Activated naive CD4-positive, alpha-beta T cell treated with anti-CD3 and anti-CD28 coated beads, Interleukin-2, amount 50 U/mL, for 72 hours (primary cell): ENCODE results near the gene GSTM1. TPM values are rescaled to one million over a fixed set of nuclear protein-coding genes. Genes with fewer than 3 reads are reported as not detected.
"Not testable (repeated sequence)": the region's sequence is repeated elsewhere in the genome, so short reads cannot be mapped to it uniquely, and the experiment has no call there.

Experiments used
- ATAC-seq, 2 donors: fragments of 150-1000 bp; cut with Tn5 transposase; 2 replicates each; pipeline ENCODE4 v1.10.0; 2021; ENCODE audit warnings: mild to moderate bottlenecking in 2 of 2, moderate library complexity in 2 of 2
- DNase-seq, 2 donors: peaks; one replicate each; pipeline ENCODE4 v3.0.0; 2021 to 2022; ENCODE audit warnings: low spot score in 2 of 2
- H3K27ac Mint-ChIP-seq, 2 donors: one replicate each; pipeline ENCODE4 v1.8.0; 2022; ENCODE audit warnings: mild to moderate bottlenecking in 2 of 2, mixed read lengths in 2 of 2
- H3K36me3 Mint-ChIP-seq, 2 donors: one replicate each; pipeline ENCODE4 v1.8.0; 2022; ENCODE audit warnings: mixed read lengths in 2 of 2
- H3K9me3 Mint-ChIP-seq, 2 donors: one replicate each; pipeline ENCODE4 v1.8.0; 2022; ENCODE audit warnings: mixed read lengths in 2 of 2
- total RNA-seq, 2 donors: library from RNA; stranded (reverse); gene quantifications; one replicate each; pipeline ENCODE4 v1.2.3, GENCODE V29; 2022

Gene GSTM1
- total RNA-seq, 2 donors from 2014 or later = 129 TPM; not detected in 1

DNA sequence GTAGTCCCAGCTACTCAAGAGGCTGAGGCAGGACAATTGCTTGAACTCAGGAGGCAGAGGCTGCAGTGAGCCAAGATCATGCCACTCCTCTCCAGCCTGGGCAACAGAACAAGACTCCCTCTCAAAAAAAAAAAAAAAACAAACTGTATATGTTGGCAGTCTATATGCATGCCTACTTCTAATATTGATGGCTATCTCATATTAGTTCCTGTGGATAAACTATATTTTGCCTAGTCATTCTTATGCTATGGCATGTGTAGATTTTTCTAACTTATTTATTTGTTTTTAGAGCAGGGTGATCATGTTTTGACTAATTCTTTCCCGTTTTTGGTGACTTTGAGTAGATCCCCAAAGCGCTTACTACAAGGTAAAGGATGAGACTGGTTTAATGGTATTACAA lies 9.0 kb upstream of the GSTM1 start:
- not testable (repeated sequence) for ATAC-seq, H3K27ac Mint-ChIP-seq, DNase-seq, H3K36me3 Mint-ChIP-seq, H3K9me3 Mint-ChIP-seq

- not testable (repeated sequence) for DNase-seq, H3K9me3 Mint-ChIP-seq, ATAC-seq, H3K27ac Mint-ChIP-seq
- H3K36me3 Mint-ChIP-seq = peaks cover 0 to 15% of the 10 kb centered on the region in 2 donors
Observed at GRCh38 chr1:109684777-109685176, 2.8 kb upstream of the GSTM1 start.

- not testable (repeated sequence) for DNase-seq, ATAC-seq, H3K9me3 Mint-ChIP-seq, H3K27ac Mint-ChIP-seq
- H3K36me3 Mint-ChIP-seq = peaks cover 0 to 22% of the 10 kb centered on the region in 2 donors
Observed at GRCh38 chr1:109685399-109685798, 2.2 kb upstream of the GSTM1 start.

- H3K9me3 Mint-ChIP-seq, H3K27ac Mint-ChIP-seq, DNase-seq, ATAC-seq: not testable (repeated sequence)
- peaks cover 0 to 26% of the 10 kb centered on the region in 2 donors for H3K36me3 Mint-ChIP-seq
Observed at GRCh38 chr1:109685890-109686289, 1.7 kb upstream of the GSTM1 start.

- ATAC-seq = peak in 1 of 2 donors; percentile 6
- peak overlapping the region in 1 of 2 donors; percentile 90 for H3K27ac Mint-ChIP-seq
- peaks cover 0 to 27% of the 10 kb centered on the region in 2 donors for H3K36me3 Mint-ChIP-seq
- not testable (repeated sequence) for H3K9me3 Mint-ChIP-seq, DNase-seq
Observed at GRCh38 chr1:109687109-109687508, 508 bp upstream of the GSTM1 start.

DNA sequence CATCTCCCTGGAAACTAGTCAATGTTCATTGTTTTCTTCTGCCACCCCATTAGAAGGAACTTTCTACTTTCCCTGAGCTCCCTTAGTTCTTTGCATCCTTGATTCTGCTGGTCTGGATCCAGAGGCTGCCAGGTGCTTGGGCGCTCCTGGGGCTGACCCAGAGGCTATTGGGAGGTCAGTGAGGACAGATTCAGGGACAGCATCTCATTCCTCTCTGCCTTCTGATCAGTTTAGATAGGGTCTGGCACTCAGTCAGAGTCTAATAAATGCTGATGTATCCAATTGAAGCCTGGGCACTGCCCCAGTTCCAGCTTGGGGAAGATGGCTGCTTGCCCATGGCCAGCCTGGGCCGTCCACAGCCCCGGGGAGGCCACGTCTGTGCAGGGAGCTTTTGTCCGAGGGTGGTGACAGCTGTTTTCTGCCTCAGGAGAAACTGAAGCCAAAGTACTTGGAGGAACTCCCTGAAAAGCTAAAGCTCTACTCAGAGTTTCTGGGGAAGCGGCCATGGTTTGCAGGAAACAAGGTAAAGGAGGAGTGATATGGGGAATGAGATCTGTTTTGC lies 2.3 kb downstream of the GSTM1 start:
- peaks cover 0 to 24% of the 10 kb centered on the region in 2 donors for H3K36me3 Mint-ChIP-seq
- no peak for DNase-seq
- H3K27ac Mint-ChIP-seq = peak overlapping the region in 1 of 2 donors; percentile 57
- ATAC-seq = no peak
- H3K9me3 Mint-ChIP-seq = peaks cover 0 to 3% of the 10 kb centered on the region in 2 donors

GRCh38 chr1:109691759-109692158 lies 4.1 kb downstream of the GSTM1 start:
- ATAC-seq = no peak
- peaks cover 0 to 21% of the 10 kb centered on the region in 2 donors for H3K36me3 Mint-ChIP-seq
- no peaks in the 10 kb centered on the region for H3K9me3 Mint-ChIP-seq

GRCh38 chr1:109694400-109694799 lies 6.8 kb downstream of the GSTM1 start:
- DNase-seq, ATAC-seq, H3K27ac Mint-ChIP-seq, H3K9me3 Mint-ChIP-seq: not testable (repeated sequence)
- peaks cover 0 to 15% of the 10 kb centered on the region in 2 donors for H3K36me3 Mint-ChIP-seq

More at GRCh38 chr1:109691759-109692158, 4.1 kb downstream of the GSTM1 start:
- no peak for DNase-seq
- peak overlapping the region in 1 of 2 donors; percentile 45 for H3K27ac Mint-ChIP-seq

DNA sequence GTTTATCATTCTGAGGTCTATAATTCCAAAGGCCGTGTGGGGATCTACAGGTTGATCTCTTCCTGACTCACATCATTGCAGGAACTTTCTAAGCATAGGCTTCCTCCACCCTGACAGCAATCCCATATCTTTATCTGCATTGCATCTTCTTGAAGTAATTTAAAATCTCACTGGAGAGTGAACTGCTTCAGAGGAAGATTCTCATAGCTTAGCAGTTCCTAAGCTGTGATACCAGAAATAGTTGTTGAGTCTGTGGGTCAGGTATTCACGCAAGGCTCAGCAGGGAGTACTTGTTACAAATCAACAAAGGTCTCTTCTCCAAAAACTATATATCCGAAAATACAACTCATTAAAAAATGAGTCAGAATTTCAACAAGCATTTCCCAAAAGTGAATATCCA lies 7.5 kb downstream of the GSTM1 start:
- not testable (repeated sequence) for DNase-seq, H3K27ac Mint-ChIP-seq, ATAC-seq, H3K36me3 Mint-ChIP-seq, H3K9me3 Mint-ChIP-seq

DNA sequence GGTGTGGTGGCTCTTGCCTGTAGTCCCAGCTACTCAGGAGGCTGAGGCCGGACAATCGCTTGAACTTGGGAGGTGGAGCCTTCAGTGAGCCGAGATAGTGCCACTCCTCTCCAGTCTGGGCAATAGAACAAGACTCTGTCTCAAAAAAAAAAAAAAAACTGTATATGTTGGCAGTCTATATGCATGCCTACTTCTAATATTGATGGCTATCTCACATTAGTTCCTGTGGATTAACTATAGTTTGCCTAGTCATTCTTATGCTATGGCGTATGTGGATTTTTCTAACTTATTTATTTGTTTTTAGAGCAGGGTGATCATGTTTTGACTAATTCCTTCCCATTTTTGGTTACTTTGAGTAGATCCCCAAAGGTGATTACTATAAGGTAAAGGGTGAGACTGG lies 9.4 kb downstream of the GSTM1 start:
- no peak overlapping the region for H3K27ac Mint-ChIP-seq
- no peak for DNase-seq
- H3K36me3 Mint-ChIP-seq = no peaks in the 10 kb centered on the region
- H3K9me3 Mint-ChIP-seq = no peaks in the 10 kb centered on the region
- no peak for ATAC-seq

DNA sequence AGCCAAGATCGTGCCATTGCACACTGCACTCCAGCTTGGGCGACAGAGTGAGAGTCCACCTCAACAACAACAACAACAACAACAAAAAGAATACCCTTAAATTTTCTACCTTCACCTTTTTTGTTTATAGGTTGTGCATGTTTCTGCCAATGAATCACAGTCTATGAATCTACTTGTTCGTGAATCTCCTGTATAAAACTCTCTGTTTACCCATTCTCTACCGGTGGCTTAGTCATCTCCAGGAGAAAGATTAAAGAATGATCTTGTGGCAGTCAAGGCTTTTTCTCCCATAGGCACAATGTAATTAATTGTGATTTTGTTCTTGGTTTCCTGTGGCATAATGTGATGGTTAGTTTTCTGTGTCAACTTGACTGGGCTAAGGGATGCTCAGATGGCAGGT lies 10.2 kb downstream of the GSTM1 start:
- not testable (repeated sequence) for H3K36me3 Mint-ChIP-seq, DNase-seq, H3K9me3 Mint-ChIP-seq, H3K27ac Mint-ChIP-seq, ATAC-seq

DNA sequence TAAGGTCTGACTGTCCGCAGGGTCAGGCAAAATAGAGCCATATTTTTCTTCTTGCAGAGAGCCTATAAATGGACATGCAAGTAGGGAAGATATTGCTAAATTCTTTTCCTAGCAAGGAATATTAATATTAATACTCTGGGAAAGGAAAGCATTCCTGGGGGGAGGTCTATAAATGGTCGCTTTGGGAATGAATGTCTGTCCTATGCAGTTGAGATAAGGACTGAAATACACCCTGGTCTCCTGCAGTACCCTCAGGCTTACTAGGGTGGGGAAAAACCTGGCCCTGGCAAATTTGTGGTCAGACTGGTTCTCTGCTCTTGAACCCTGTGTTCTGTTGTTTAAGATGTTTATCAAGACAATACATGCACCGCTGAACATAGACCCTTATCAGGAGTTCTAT lies 15.3 kb downstream of the GSTM1 start:
- not testable (repeated sequence) for DNase-seq, ATAC-seq, H3K9me3 Mint-ChIP-seq, H3K36me3 Mint-ChIP-seq, H3K27ac Mint-ChIP-seq

- peaks cover 0 to 1% of the 10 kb centered on the region in 2 donors for H3K9me3 Mint-ChIP-seq
- peaks cover under 1 to 3% of the 10 kb centered on the region in 2 donors for H3K36me3 Mint-ChIP-seq
- no peak for DNase-seq
- ATAC-seq = no peak
- no peak overlapping the region for H3K27ac Mint-ChIP-seq
Observed at GRCh38 chr1:109704173-109704572, 16.6 kb downstream of the GSTM1 start.

GRCh38 chr1:109705411-109705810 lies 17.8 kb downstream of the GSTM1 start:
- peaks cover 6 to 8% of the 10 kb centered on the region in 2 donors for H3K36me3 Mint-ChIP-seq

DNA sequence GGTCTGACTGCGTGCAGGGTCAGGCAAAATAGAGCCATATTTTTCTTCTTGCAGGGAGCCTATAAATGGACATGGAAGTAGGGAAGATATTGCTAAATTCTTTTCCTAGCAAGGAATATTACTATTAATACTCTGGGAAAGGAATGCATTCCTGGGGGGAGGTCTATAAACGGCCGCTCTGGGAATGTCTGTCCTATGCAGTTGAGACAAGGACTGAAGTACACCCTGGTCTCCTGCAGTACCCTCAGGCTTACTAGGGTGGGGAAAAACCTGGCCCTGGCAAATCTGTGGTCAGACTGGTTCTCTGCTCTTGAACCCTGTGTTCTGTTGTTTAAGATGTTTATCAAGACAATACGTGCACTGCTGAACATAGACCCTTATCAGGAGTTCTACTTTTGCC lies 21.3 kb downstream of the GSTM1 start:
- H3K27ac Mint-ChIP-seq, H3K9me3 Mint-ChIP-seq, DNase-seq, H3K36me3 Mint-ChIP-seq, ATAC-seq: not testable (repeated sequence)

More at GRCh38 chr1:109705411-109705810, 17.8 kb downstream of the GSTM1 start:
- no peak overlapping the region for H3K27ac Mint-ChIP-seq
- DNase-seq (no peak), ATAC-seq (no peak)
- H3K9me3 Mint-ChIP-seq = peaks cover 0 to 6% of the 10 kb centered on the region in 2 donors

DNA sequence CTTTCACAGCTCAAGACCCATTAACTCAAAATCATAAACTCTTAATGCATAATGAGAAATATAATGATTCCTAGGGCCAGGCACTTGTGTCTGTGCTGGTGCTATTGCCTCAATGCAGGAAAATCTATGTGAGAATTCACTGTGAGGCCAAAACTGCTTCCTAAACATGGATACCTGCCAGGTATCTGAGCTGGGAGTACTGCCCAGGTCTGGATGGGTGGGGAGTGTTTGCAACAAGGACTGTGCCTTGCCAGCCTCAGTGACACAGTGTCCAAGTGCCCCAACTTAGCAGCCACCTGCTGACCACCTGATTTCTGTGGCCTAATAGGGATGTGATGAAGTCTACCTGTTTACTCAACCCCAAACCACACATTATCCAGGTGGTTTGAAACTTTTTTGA lies 22.2 kb downstream of the GSTM1 start:
- H3K36me3 Mint-ChIP-seq, DNase-seq, H3K9me3 Mint-ChIP-seq, ATAC-seq, H3K27ac Mint-ChIP-seq: not testable (repeated sequence)

DNA sequence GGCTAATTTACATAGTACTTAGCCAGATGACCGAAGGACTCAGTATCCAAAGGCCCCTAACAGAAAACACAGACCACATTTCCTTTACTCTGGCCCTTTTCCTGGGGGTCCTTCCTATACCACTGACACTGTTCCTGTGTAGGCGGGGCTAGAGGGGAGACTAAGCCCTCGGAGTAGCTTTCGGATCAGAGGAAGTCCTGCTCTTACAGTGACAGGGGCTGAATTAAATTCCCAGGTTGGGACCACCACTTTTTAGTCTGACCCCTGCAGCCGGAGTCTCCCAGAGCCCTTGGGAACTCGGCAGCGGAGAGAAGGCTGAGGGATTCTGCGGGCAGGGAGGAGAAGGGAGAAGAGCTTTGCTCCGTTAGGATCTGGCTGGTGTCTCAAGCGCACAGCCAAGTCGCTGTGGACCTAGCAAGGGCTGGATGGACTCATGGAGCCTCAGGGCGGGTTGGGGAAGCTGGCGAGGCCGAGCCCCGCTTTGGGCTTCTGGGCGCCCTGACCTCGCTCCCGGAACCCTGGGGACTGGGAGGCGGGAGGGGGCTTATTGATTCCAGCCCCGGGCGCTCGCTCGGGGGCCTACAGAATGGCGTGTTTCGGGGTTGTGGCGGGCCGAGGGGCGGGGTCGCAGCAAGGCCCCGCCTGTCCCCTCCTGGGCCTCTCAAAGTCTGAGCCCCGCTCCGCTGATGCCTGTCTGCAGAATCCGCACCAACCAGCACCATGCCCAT lies 24.1 kb downstream of the GSTM1 start, which contains the start of gene GSTM5:
Gene GSTM5 (plus strand): TSS at position 659 of the 728 bp plus-strand sequence. CDS start 62 bp downstream, at position 721.
- not testable (repeated sequence) for H3K36me3 Mint-ChIP-seq, H3K9me3 Mint-ChIP-seq
- peak within 1 kb of the TSS in 1 of 2 donors; percentile 44 for H3K27ac Mint-ChIP-seq
- peak in 1 of 2 donors; percentile 13 for DNase-seq
- peak in 1 of 2 donors; percentile 64 for ATAC-seq
